HCT116 (cell line): ENCODE data around the gene ADAMTS9. TPM values are rescaled to one million over a fixed set of nuclear protein-coding genes. Genes with fewer than 3 reads are reported as not detected.

Experiments
- ATAC-seq: fragments of 200-7000 bp; cut with Tn5 transposase; 2 replicates; pipeline ENCODE4 v1.9.1; 2020; ENCODE audit warnings: mild to moderate bottlenecking, moderate library complexity
- BruUV-seq: library from RNA; stranded (reverse); fragments of 400-500 nt; replicated peaks from 2 replicates; lab custom pipeline; 2021; lab: Mats Ljungman, UMichigan
- CTCF ChIA-PET: fragments of 300-600 bp; sonication (Branson Sonifier 250); formaldehyde crosslinking; loops from one replicate; lab custom pipeline; 2021; ENCODE audit warnings: antibody characterized with exemption; lab: Charles Lee
- POLR2A ChIA-PET: fragments of 300-600, 350-600 bp; sonication (Branson Sonifier 250); formaldehyde crosslinking; loops from one replicate; lab custom pipeline; 2021; ENCODE audit warnings: antibody characterized with exemption; lab: Charles Lee
- RAD21 ChIA-PET, 2 experiments: fragments of 300-600 bp; sonication (Branson Sonifier 250); formaldehyde crosslinking; loops; one replicate each; lab custom pipeline; 2023; ENCODE audit warnings: low total read pairs in 2 of 2; ENCODE audit not compliant: uncharacterized antibody in 2 of 2, unreplicated experiment in 2 of 2, low non-redundant PET in 1 of 2; lab: Charles Lee
- DNase-seq: peaks from one replicate; pipeline ENCODE4 v3.0.0-alpha.2; 2010; ENCODE audit warnings: low read depth, low spot score
- H2AFZ ChIP-seq: fragments of 200-600 bp; shearing (Covaris generic), sonication (generic); 2 replicates; pipeline ENCODE4 v1.6.1; 2017; ENCODE audit warnings: low read depth, mixed run types, mixed read lengths, antibody characterized with exemption, low read length; ENCODE audit not compliant: poor library complexity, severe bottlenecking
- H3K27ac ChIP-seq: 2 replicates; pipeline ENCODE4 v1.5.1; 2012; ENCODE audit warnings: low read depth, low read length
- H3K27me3 ChIP-seq: fragments of 200-600 bp; sonication (generic); 2 replicates; pipeline ENCODE4 v1.6.1; 2016; ENCODE audit warnings: mixed run types, low read length, mixed read lengths; ENCODE audit not compliant: insufficient read depth
- H3K36me3 ChIP-seq, 2 experiments: fragments of 200-500 bp in 1 of 2; fragments of 200-600 bp in 1 of 2; sonication (Bioruptor generic) in 1 of 2; sonication (generic) in 1 of 2; 2 replicates each; pipeline versions ENCODE4 v1.5.1 to v1.6.1; 2014 to 2016; ENCODE audit warnings: low read length in 2 of 2, inconsistent platforms in 1 of 2, mixed read lengths in 1 of 2, mixed run types in 1 of 2; ENCODE audit not compliant: insufficient read depth in 2 of 2, control insufficient read depth in 1 of 2
- H3K4me1 ChIP-seq, 2 experiments: fragments of 200-600 bp in 1 of 2; sonication (generic) in 1 of 2; 2 replicates each; pipeline versions ENCODE4 v1.5.1 to v1.6.1; 2012 to 2017; ENCODE audit warnings: low read length in 2 of 2, inconsistent platforms in 1 of 2, mild to moderate bottlenecking in 1 of 2, mixed read lengths in 1 of 2, mixed run types in 1 of 2, moderate library complexity in 1 of 2; ENCODE audit not compliant: insufficient read depth in 2 of 2, control insufficient read depth in 1 of 2
- H3K4me2 ChIP-seq: fragments of 200-600 bp; sonication (generic); 2 replicates; pipeline ENCODE4 v1.6.1; 2017; ENCODE audit warnings: mixed run types, low read length, mixed read lengths
- H3K4me3 ChIP-seq, 2 experiments: fragments of 200-600 bp in 1 of 2; sonication (generic) in 1 of 2; replicated peaks in 1 of 2; 2 replicates each; pipeline ENCODE4 v1.5.1; 2011 to 2016; ENCODE audit warnings: low read length in 2 of 2, control low read depth in 1 of 2, low read depth in 1 of 2, mild to moderate bottlenecking in 1 of 2, mixed read lengths in 1 of 2, mixed run types in 1 of 2
- H3K79me2 ChIP-seq: fragments of 200-600 bp; sonication (generic); 2 replicates; pipeline ENCODE4 v1.6.1; 2017; ENCODE audit warnings: mild to moderate bottlenecking, mixed run types, low read length, moderate library complexity, mixed read lengths; ENCODE audit not compliant: insufficient read depth
- H3K9ac ChIP-seq: fragments of 200-600 bp; sonication (generic); 2 replicates; pipeline ENCODE4 v1.6.1; 2016; ENCODE audit warnings: low read length, mixed read lengths
- H3K9me2 ChIP-seq: fragments of 200-600 bp; sonication (generic), shearing (Covaris generic); 2 replicates; pipeline ENCODE4 v1.6.1; 2017; ENCODE audit warnings: mixed run types, mild to moderate bottlenecking, moderate library complexity; ENCODE audit not compliant: insufficient read depth
- H3K9me3 ChIP-seq, 2 experiments: fragments of 200-500 bp in 1 of 2; fragments of 200-600 bp in 1 of 2; sonication (Bioruptor generic) in 1 of 2; sonication (generic) in 1 of 2; 2 replicates each; pipeline ENCODE4 v1.6.1; 2014 to 2017; ENCODE audit warnings: low read length in 2 of 2, mixed read lengths in 2 of 2, inconsistent platforms in 1 of 2, low read depth in 1 of 2, mild to moderate bottlenecking in 1 of 2, mixed run types in 1 of 2, moderate library complexity in 1 of 2; ENCODE audit not compliant: control insufficient read depth in 1 of 2, insufficient read depth in 1 of 2
- H4K20me1 ChIP-seq: fragments of 200-600 bp; sonication (generic), shearing (Covaris generic); 2 replicates; pipeline ENCODE4 v1.6.1; 2017; ENCODE audit warnings: mixed run types, mild to moderate bottlenecking, moderate library complexity; ENCODE audit not compliant: insufficient read depth
- ATF3 ChIP-seq: IDR thresholded peaks from 2 replicates; pipeline ENCODE4 v1.6.1; 2012
- CEBPB ChIP-seq: IDR thresholded peaks from 2 replicates; pipeline ENCODE4 v1.6.1; 2012; ENCODE audit warnings: low read depth
- CTCF ChIP-seq, 3 experiments: fragments of 200-600 bp in 1 of 3; sonication (generic) in 1 of 3; IDR thresholded peaks in 2 of 3; conservative IDR thresholded peaks in 1 of 3; 2 replicates each; pipeline ENCODE4 v1.5.1; 2012 to 2017; ENCODE audit warnings: low read depth in 2 of 3, low read length in 2 of 3, antibody characterized with exemption in 1 of 3, borderline replicate concordance in 1 of 3, control low read depth in 1 of 3, mild to moderate bottlenecking in 1 of 3, mixed read lengths in 1 of 3, mixed run types in 1 of 3, moderate library complexity in 1 of 3; ENCODE audit not compliant: insufficient read depth in 1 of 3
- EGR1 ChIP-seq: IDR thresholded peaks from 2 replicates; pipeline ENCODE4 v1.6.1; 2012; ENCODE audit warnings: low read depth
- ELF1 ChIP-seq: IDR thresholded peaks from 2 replicates; pipeline ENCODE4 v1.6.1; 2012; ENCODE audit warnings: low read depth, borderline replicate concordance
- EZH2phosphoT487 ChIP-seq: fragments of 200-600 bp; IDR thresholded peaks from 2 replicates; pipeline ENCODE4 v1.6.1; 2018; ENCODE audit warnings: antibody characterized with exemption, borderline replicate concordance
- JUND ChIP-seq: IDR thresholded peaks from 2 replicates; pipeline ENCODE4 v1.6.1; 2012
- MAX ChIP-seq: IDR thresholded peaks from 2 replicates; pipeline ENCODE4 v1.6.1; 2012
- POLR2AphosphoS5 ChIP-seq: IDR thresholded peaks from 2 replicates; pipeline ENCODE4 v1.6.1; 2011; ENCODE audit warnings: mild to moderate bottlenecking, low read depth, low read length, moderate library complexity
- RAD21 ChIP-seq: IDR thresholded peaks from 2 replicates; pipeline ENCODE4 v1.6.1; 2012; ENCODE audit warnings: low read depth, mild to moderate bottlenecking
- SRF ChIP-seq: IDR thresholded peaks from 2 replicates; pipeline ENCODE4 v1.6.1; 2012; ENCODE audit warnings: low read depth
- YY1 ChIP-seq: IDR thresholded peaks from 2 replicates; pipeline ENCODE4 v1.6.1; 2011; ENCODE audit warnings: low read length, low read depth, moderate library complexity, mild to moderate bottlenecking; ENCODE audit not compliant: insufficient replicate concordance; ENCODE audit errors: extremely low read depth
- ZBTB33 ChIP-seq: IDR thresholded peaks from 2 replicates; pipeline ENCODE4 v1.6.1; 2011; ENCODE audit warnings: mild to moderate bottlenecking, low read length, moderate library complexity; ENCODE audit not compliant: insufficient replicate concordance; ENCODE audit errors: extremely low read depth
- ZFX ChIP-seq: fragments of 450-650 bp; IDR thresholded peaks from 2 replicates; pipeline ENCODE4 v1.6.1; 2017
- ZNF274 ChIP-seq: fragments of 200-500 bp; sonication (Bioruptor generic); IDR thresholded peaks from 2 replicates; pipeline ENCODE4 v1.6.1; 2014; ENCODE audit warnings: mild to moderate bottlenecking, low read depth, low read length, inconsistent platforms
- intact Hi-C: fragments of 100-400 bp; cut with micrococcal nuclease; formaldehyde crosslinking; loops from 2 replicates; pipeline ENCODE4 v1.10.0; 2022
- total RNA-seq: library from RNA; stranded (reverse); gene quantifications from one replicate; pipeline ENCODE4 v1.2.1, GENCODE V29; 2021; ENCODE audit not compliant: unreplicated experiment

The ADAMTS9 gene
- total RNA-seq, 1 experiment from 2014 or later, result 0.05 TPM

- TF ChIP-seq CTCF (IDR thresholded peaks at IDR 0.05 in 2 of 3, conservative IDR thresholded peaks at IDR 0.05 in 1 of 3; ENCODE audit: borderline replicate concordance in 1 of 3, insufficient read depth in 1 of 3, low read depth in 2 of 3, low read length in 2 of 3) (no peak), ELF1 (no peak), EZH2phosphoT487 (no peak), JUND (no peak), ZBTB33 (no peak)
Observed at GRCh38 chr3:64668582-64669510, 19.0 kb downstream of the ADAMTS9 start (continued).

- Histone ChIP-seq H3K4me1 (no peaks in the 10 kb centered on the region), H3K9me2 (no peaks in the 10 kb centered on the region), H2AFZ (no peak overlapping the region), H3K4me2 (no peak overlapping the region), H3K27ac (no peak overlapping the region), H3K9me3 (no peaks in the 10 kb centered on the region), H3K9ac (no peak overlapping the region), H4K20me1 (no peaks in the 10 kb centered on the region), H3K79me2 (no peaks in the 10 kb centered on the region), H3K36me3 (no peaks in the 10 kb centered on the region), H3K27me3 (0 out of 2 replicates have a peak, but pooled peaks cover 3% of the 10 kb centered on the region), H3K4me3 (no peak overlapping the region)
- ChIA-PET POLR2A (no interaction called here), RAD21 (no interaction called here), CTCF (no interaction called here)
- intact Hi-C loops, result no loop called here
- TF ChIP-seq YY1 (no peak), EGR1 (no peak), SRF (no peak), MAX (no peak), CEBPB (no peak), ZBTB33 (no peak), JUND (no peak), ATF3 (no peak), ZNF274 (no peak), RAD21 (no peak), POLR2AphosphoS5 (no peak), ZFX (no peak)
- DNase-seq, result no peak
- BruUV-seq, result no TSS peak
- no peak for ATAC-seq
Observed at GRCh38 chr3:64667887-64668581, 19.8 kb downstream of the ADAMTS9 start.
